RWPE2 (cell line): Measurements from ENCODE around the gene SFTPA1.
"Not testable (repeated sequence)": the region's sequence is repeated elsewhere in the genome, so short reads cannot be mapped to it uniquely, and the experiment has no call there.

ENCODE experiments used
- ATAC-seq: fragments of 200-7000 bp; cut with Tn5 transposase; 3 replicates; pipeline ENCODE4 v1.9.1; 2021; ENCODE audit warnings: low read depth
- DNase-seq: peaks from one replicate; pipeline ENCODE4 v3.0.0-alpha.2; 2020; ENCODE audit warnings: low spot score
- H3K27ac ChIP-seq: fragments of 450-650 bp; 2 replicates; pipeline ENCODE4 v1.5.1; 2017; ENCODE audit warnings: mild to moderate bottlenecking; ENCODE audit not compliant: poor library complexity, severe bottlenecking
- H3K27me3 ChIP-seq: fragments of 250-450 bp; sonication (Bioruptor Pico); 2 replicates; pipeline ENCODE4 v1.5.1; 2021; ENCODE audit warnings: mild to moderate bottlenecking, moderate library complexity; ENCODE audit not compliant: insufficient read depth, poor library complexity, severe bottlenecking
- H3K36me3 ChIP-seq: fragments of 250-450 bp; sonication (Bioruptor Pico); 2 replicates; pipeline ENCODE4 v1.5.1; 2020; ENCODE audit warnings: low read depth, mild to moderate bottlenecking, moderate library complexity
- H3K4me1 ChIP-seq: fragments of 250-450 bp; sonication (Bioruptor Pico); 2 replicates; pipeline ENCODE4 v1.5.1; 2021; ENCODE audit warnings: mild to moderate bottlenecking, moderate library complexity; ENCODE audit not compliant: insufficient read depth, poor library complexity, severe bottlenecking
- H3K4me3 ChIP-seq: fragments of 250-450 bp; sonication (Bioruptor Pico); 2 replicates; pipeline ENCODE4 v1.5.1; 2021; ENCODE audit warnings: mild to moderate bottlenecking, moderate library complexity; ENCODE audit not compliant: severe bottlenecking
- H3K9me3 ChIP-seq: fragments of 250-450 bp; sonication (Bioruptor Pico); 2 replicates; pipeline ENCODE4 v1.5.1; 2021; ENCODE audit warnings: mild to moderate bottlenecking, moderate library complexity; ENCODE audit not compliant: severe bottlenecking
- TF ChIP-seq, protein P1 (sequence below): fragments of 450-650 bp; IDR thresholded peaks from one replicate; pipeline ENCODE4 v1.5.1; 2017; ENCODE audit warnings: mild to moderate bottlenecking, moderate library complexity; ENCODE audit not compliant: poor library complexity, severe bottlenecking

Gene SFTPA1

DNA sequence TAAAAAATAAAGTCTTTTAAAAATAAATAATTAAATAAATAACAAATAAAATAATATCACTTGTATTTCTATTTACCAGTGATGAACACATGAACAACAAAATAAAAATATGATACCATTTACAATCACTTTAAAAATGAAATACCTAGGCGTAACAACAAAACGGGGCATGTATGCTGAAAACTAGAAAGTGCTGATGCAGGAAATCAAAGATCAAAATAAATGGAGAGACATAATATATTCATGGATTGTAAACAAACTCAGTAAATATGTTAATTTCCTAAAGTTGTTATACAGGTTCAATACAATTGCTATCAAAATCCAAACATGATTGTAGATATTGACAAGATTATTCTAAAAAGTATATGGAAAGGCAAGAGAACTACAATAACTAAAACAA, 31.4 kb upstream of the SFTPA1 start:
- Histone ChIP-seq H3K4me3 (no peak overlapping the region), H3K36me3 (no peaks in the 10 kb centered on the region), H3K9me3 (no peaks in the 10 kb centered on the region), H3K27ac (no peak overlapping the region), H3K4me1 (no peaks in the 10 kb centered on the region), H3K27me3 (peaks cover 16% of the 10 kb centered on the region)
- no peak for ATAC-seq
- TF ChIP-seq, protein P1, sequence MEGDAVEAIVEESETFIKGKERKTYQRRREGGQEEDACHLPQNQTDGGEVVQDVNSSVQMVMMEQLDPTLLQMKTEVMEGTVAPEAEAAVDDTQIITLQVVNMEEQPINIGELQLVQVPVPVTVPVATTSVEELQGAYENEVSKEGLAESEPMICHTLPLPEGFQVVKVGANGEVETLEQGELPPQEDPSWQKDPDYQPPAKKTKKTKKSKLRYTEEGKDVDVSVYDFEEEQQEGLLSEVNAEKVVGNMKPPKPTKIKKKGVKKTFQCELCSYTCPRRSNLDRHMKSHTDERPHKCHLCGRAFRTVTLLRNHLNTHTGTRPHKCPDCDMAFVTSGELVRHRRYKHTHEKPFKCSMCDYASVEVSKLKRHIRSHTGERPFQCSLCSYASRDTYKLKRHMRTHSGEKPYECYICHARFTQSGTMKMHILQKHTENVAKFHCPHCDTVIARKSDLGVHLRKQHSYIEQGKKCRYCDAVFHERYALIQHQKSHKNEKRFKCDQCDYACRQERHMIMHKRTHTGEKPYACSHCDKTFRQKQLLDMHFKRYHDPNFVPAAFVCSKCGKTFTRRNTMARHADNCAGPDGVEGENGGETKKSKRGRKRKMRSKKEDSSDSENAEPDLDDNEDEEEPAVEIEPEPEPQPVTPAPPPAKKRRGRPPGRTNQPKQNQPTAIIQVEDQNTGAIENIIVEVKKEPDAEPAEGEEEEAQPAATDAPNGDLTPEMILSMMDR: no peak
- no peak for DNase-seq

DNA sequence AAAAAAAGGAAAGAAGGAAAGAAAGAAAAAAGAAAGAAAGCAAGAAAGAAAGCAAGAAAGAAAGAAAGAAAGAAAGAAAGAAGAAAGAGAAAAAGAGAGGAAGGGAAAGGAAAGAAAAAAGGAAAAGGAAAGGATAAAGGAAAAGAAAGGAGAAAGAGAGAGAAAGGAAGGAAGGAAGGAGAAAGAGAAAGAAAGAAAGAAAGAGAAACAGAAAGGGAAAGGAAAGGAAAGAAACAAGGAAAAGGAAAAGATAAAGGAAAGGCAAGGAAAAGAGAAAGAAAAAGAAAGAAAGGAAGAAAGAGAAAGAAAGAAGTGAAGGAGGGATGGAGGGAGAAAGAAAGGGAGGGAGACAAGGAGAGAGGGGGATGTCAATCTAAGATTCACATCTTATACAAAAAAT, 29.7 kb upstream of the SFTPA1 start:
- TF ChIP-seq, protein P1: no peak
- DNase-seq: no peak
- Histone ChIP-seq H3K4me1 (no peaks in the 10 kb centered on the region), H3K4me3 (no peak overlapping the region), H3K9me3 (no peaks in the 10 kb centered on the region), H3K27ac (no peak overlapping the region), H3K36me3 (no peaks in the 10 kb centered on the region), H3K27me3 (peaks cover 16% of the 10 kb centered on the region)
- ATAC-seq: no peak

DNA sequence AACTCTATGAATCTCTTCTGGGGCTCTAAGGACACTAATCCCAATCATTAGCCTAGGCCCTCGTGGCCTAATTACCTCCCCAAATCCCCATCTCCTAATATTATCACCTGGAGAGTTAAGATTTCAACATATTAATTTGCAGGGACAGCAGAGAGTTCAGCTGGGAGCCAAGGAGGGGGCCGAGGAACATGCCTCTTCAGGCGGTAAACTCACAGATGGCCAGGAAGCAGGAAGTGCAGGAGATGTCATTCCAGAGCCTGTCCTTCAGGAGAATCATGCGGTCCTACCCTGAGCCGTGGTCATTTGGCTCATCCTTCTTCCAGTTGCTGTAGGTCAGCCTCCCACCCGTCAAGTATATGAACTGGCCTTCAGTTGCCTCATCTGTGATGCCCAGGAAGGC, 28.6 kb upstream of the SFTPA1 start:
- Histone ChIP-seq H3K4me1 (no peaks in the 10 kb centered on the region), H3K36me3 (no peaks in the 10 kb centered on the region), H3K27ac (no peak overlapping the region), H3K4me3 (no peak overlapping the region), H3K9me3 (no peaks in the 10 kb centered on the region), H3K27me3 (peaks cover 12% of the 10 kb centered on the region)
- TF ChIP-seq, protein P1: no peak
- ATAC-seq: no peak
- no peak for DNase-seq

DNA sequence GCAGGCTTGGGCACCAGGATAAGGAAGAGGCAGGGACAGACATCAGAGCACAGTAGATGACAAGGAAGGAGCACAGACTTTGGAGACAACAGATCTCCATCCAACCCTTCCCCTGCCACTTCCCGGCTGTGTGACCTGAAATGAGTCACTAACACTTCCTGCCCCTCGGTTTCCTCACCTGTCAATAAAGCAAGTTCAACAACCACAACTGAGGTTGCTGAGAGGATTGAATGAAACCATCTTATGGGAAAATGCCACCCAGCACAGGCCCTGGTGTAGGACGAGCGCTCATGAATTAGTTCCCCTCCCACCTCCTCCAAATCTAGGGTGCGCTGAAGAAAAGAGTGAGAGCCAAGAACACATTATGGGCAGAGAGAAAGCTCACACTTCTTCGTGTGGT, 27.8 kb upstream of the SFTPA1 start:
- ATAC-seq, H3K27me3 ChIP-seq, H3K4me1 ChIP-seq, DNase-seq, H3K9me3 ChIP-seq, H3K36me3 ChIP-seq, H3K4me3 ChIP-seq, H3K27ac ChIP-seq: not testable (repeated sequence)

DNA sequence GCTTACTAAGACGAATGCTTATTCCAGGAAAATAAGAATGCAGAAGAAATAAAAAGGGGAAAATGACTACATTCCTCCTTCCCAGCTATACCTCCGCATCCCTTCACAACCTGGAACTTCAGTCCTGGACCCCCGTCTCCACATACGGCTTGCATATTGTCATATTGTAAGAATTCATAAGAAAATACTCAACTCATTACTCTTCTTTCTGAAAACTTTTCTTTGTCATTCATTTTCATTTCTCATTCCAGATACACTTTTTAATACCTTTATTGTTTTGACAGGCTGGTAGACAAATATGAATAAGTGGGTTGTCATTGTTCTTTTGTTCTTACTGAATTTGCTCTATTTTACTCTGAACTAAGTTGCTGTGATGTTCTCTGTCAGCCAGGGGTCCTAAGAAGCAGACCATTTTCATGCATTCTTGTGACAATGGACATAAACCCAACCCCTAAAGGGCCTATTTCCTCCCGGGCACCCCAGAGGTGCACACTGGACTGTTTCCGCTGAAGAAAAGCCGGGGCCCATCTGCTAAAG, 27.2 kb upstream of the SFTPA1 start:
- no peak for ATAC-seq

More for the DNA sequence above, 27.2 kb upstream of the SFTPA1 start:
- Histone ChIP-seq H3K4me3 (no peak overlapping the region), H3K27ac (no peak overlapping the region), H3K36me3 (no peaks in the 10 kb centered on the region), H3K4me1 (no peaks in the 10 kb centered on the region), H3K9me3 (no peaks in the 10 kb centered on the region), H3K27me3 (peaks cover 10% of the 10 kb centered on the region)
- TF ChIP-seq, protein P1: no peak
- DNase-seq: no peak
